NCI-H187 treated with DMSO at 0.1 percent for 48 hours (cell line): ENCODE data around the gene SNX4.
"Not testable (repeated sequence)": the region's sequence is repeated elsewhere in the genome, so short reads cannot be mapped to it uniquely, and the experiment has no call there.

Source experiments
- DNase-seq: peaks from one replicate; lab custom pipeline; 2025; lab: John Stamatoyannopoulos, UW

Gene SNX4

GRCh38 chr3:125519678-125520562 lies at the start of gene SNX4:
TSS of gene SNX4 (minus strand) at chr3:125520202. CDS start at chr3:125520172, 30 bp downstream.
- peak; percentile 59 for DNase-seq

- DNase-seq = no peak
Measured at GRCh38 chr3:125556314-125556713, 36.3 kb upstream of the SNX4 start.

GRCh38 chr3:125552401-125552800 lies 32.4 kb upstream of the SNX4 start:
- DNase-seq = no peak

- DNase-seq = no peak
Measured at GRCh38 chr3:125528920-125529319, 8.9 kb upstream of the SNX4 start.

- no peak for DNase-seq
Measured at GRCh38 chr3:125525153-125525552, 5.2 kb upstream of the SNX4 start.

GRCh38 chr3:125520563-125520919 lies 539 bp upstream of the SNX4 start:
- DNase-seq = not testable (repeated sequence)

- no peak for DNase-seq
Measured at GRCh38 chr3:125515421-125515820, 4.6 kb downstream of the SNX4 start.

GRCh38 chr3:125513490-125514115 lies 6.4 kb downstream of the SNX4 start:
- DNase-seq = no peak

GRCh38 chr3:125512135-125512920 lies 7.7 kb downstream of the SNX4 start:
- no peak for DNase-seq

- DNase-seq = no peak
Measured at GRCh38 chr3:125511420-125512118, 8.4 kb downstream of the SNX4 start.

- no peak for DNase-seq
Measured at GRCh38 chr3:125507128-125507527, 12.9 kb downstream of the SNX4 start.

- no peak for DNase-seq
Measured at GRCh38 chr3:125498630-125499029, 21.4 kb downstream of the SNX4 start.

- DNase-seq = no peak
Measured at GRCh38 chr3:125496701-125497100, 23.3 kb downstream of the SNX4 start.

- no peak for DNase-seq
Measured at GRCh38 chr3:125482406-125482805, 37.6 kb downstream of the SNX4 start.

- DNase-seq = no peak
Measured at GRCh38 chr3:125481786-125482185, 38.2 kb downstream of the SNX4 start.

GRCh38 chr3:125481375-125481759 lies 38.6 kb downstream of the SNX4 start:
- DNase-seq = not testable (repeated sequence)

GRCh38 chr3:125480656-125481374 lies 39.2 kb downstream of the SNX4 start:
- DNase-seq = no peak

GRCh38 chr3:125479091-125479490 lies 40.9 kb downstream of the SNX4 start:
- no peak for DNase-seq

- DNase-seq = no peak
Measured at GRCh38 chr3:125478326-125478725, 41.7 kb downstream of the SNX4 start.

- no peak for DNase-seq
Measured at GRCh38 chr3:125477701-125478100, 42.3 kb downstream of the SNX4 start.

GRCh38 chr3:125470671-125471070 lies 49.3 kb downstream of the SNX4 start:
- no peak for DNase-seq
